Osteocyte (in vitro differentiated cells): ENCODE measurements around the gene RIC8A. TPM values are rescaled to one million over a fixed set of nuclear protein-coding genes. Genes with fewer than 3 reads are reported as not detected.
"Not testable (repeated sequence)": the region's sequence is repeated elsewhere in the genome, so short reads cannot be mapped to it uniquely, and the experiment has no call there.

ENCODE experiments used
- DNase-seq: peaks from one replicate; pipeline ENCODE4 v3.0.0; 2021; ENCODE audit warnings: mixed read lengths; ENCODE audit not compliant: unreplicated experiment; ENCODE audit errors: extremely low spot score
- H3K27ac Mint-ChIP-seq: one replicate; pipeline ENCODE4 v1.8.0; 2021; ENCODE audit warnings: mild to moderate bottlenecking, mixed read lengths; ENCODE audit not compliant: unreplicated experiment
- H3K27me3 Mint-ChIP-seq: one replicate; pipeline ENCODE4 v1.8.0; 2021; ENCODE audit warnings: mixed read lengths; ENCODE audit not compliant: unreplicated experiment
- H3K36me3 Mint-ChIP-seq: one replicate; pipeline ENCODE4 v1.8.0; 2021; ENCODE audit warnings: mixed read lengths; ENCODE audit not compliant: unreplicated experiment
- H3K4me1 Mint-ChIP-seq: one replicate; pipeline ENCODE4 v1.8.0; 2021; ENCODE audit warnings: mixed read lengths; ENCODE audit not compliant: unreplicated experiment
- H3K4me3 Mint-ChIP-seq: one replicate; pipeline ENCODE4 v1.8.0; 2021; ENCODE audit warnings: mild to moderate bottlenecking, moderate library complexity, mixed read lengths; ENCODE audit not compliant: unreplicated experiment
- H3K9me3 Mint-ChIP-seq: one replicate; pipeline ENCODE4 v1.8.0; 2021; ENCODE audit warnings: mixed read lengths; ENCODE audit not compliant: unreplicated experiment
- CTCF ChIP-seq: fragments of 200-600 bp; sonication (generic); IDR thresholded peaks from 2 replicates; pipeline ENCODE4 v1.5.0; 2021; ENCODE audit warnings: antibody characterized with exemption, mild to moderate bottlenecking, moderate library complexity
- total RNA-seq: library from RNA; stranded (reverse); gene quantifications from 2 replicates; pipeline ENCODE4 v1.2.1, GENCODE V29; 2021

RIC8A gene
- total RNA-seq, 1 donor from 2014 or later, result 125 TPM

DNA sequence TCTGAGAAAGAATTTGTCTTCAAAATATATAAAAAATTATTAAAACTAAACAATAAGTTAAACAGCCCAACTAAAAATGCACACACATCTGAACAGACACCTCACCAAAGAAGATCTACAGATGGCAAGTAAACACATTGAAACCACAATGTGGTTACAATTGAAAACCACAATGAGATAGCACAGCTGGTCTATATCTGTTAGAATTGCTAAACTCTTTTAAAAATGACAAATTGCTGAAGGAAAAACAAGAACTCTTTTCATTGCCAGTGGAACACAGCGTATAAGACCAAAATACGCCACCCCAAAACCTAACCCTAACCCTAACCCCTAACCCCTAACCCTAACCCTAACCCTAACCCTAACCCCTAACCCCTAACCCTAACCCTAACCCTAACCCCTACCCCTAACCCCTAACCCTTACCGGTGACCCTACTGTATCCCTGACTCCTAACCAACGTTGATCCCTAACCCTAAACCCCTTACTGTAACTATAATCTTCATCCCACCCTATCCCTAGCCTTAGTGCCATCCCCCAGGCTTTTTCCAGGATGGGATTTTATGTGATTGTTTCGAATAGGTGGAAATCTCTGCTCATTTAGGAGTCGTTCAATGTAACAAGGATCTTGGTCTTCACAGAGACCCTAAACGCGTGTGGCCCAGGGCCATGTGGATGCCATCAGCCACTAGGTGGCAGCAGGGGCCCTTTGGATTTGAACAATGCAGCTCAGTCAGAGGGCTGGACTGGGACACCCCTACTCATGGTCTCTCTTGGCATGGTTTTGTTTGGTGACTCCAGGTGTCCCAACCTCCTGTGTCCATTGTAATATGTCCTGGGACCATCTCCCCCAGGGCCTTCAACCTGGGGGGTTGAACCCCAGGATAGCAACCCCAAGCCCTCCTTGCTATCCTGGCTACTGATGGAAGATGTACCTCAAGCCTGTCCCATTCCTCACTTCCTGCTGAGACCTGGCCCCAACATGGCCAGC, 15.7 kb upstream of the RIC8A start:
- DNase-seq, H3K27ac Mint-ChIP-seq, H3K27me3 Mint-ChIP-seq, H3K9me3 Mint-ChIP-seq, H3K4me1 Mint-ChIP-seq, H3K4me3 Mint-ChIP-seq, H3K36me3 Mint-ChIP-seq: not testable (repeated sequence)
- peak; percentile 37 for TF ChIP-seq CTCF

GRCh38 chr11:192674-193128, 14.8 kb upstream of the RIC8A start, which contains the start of gene SCGB1C1:
SCGB1C1 (plus strand) TSS chr11:193078; CDS start chr11:193100, 22 bp downstream.
- H3K27ac Mint-ChIP-seq, H3K36me3 Mint-ChIP-seq, DNase-seq, H3K27me3 Mint-ChIP-seq, H3K4me1 Mint-ChIP-seq, H3K4me3 Mint-ChIP-seq, H3K9me3 Mint-ChIP-seq: not testable (repeated sequence)

- H3K36me3 Mint-ChIP-seq, DNase-seq, H3K4me3 Mint-ChIP-seq, H3K4me1 Mint-ChIP-seq, H3K9me3 Mint-ChIP-seq, H3K27ac Mint-ChIP-seq, H3K27me3 Mint-ChIP-seq: not testable (repeated sequence)
These were observed 14.0 kb upstream of the RIC8A start for GRCh38 chr11:193481-193880.

DNA sequence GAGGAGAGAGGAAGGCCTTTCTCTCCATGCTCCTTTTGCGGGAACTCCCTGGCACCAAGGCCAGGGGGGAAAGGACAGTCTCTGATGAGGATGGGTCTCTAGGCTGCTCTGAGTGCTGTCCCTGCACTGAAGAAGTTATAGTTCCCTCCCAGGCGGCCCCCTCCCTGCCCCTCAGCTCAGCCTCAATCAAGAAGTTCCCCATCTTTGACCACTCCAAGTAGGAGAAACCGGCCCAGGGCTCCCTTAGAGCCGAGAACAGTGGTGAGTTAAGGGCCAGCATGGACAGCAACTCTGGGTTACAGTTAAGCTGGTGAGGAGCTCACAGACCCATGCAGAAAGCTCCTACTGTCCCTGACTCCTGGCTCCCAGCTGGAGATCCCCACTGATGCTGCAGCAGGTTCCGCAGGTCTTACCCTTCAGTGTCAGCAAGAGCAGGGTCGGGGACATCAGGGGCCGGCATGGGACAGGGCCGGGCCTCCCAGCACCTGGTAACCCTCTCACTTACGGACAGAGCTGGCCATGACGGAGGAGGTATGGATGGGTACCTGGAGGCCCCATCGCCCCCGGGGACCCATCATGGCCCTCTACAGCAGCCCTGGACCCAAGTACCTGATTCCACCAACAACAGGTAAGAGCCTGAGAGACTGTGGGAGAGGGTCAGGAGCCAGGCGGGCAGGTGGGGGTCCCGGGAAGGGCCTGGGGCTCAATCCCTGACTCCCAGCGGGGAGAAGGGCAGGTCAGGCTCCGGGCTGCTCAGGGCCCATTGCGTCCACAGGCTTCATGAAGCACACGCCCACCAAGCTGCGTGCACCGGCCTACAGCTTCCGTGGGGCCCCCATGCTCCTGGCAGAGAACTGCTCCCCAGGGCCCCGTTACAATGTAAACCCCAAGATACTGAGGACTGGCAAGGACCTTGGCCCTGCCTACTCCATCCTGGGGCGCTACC, 10.4 kb upstream of the RIC8A start:
- no peaks in the 10 kb centered on the region for H3K4me1 Mint-ChIP-seq
- TF ChIP-seq CTCF, result no peak
- peak; percentile 83 for DNase-seq
- H3K4me3 Mint-ChIP-seq, result no peak overlapping the region
- H3K27me3 Mint-ChIP-seq, result no peaks in the 10 kb centered on the region
- no peaks in the 10 kb centered on the region for H3K9me3 Mint-ChIP-seq
- H3K27ac Mint-ChIP-seq, result no peak overlapping the region
- peaks cover 4% of the 10 kb centered on the region for H3K36me3 Mint-ChIP-seq

- Mint-ChIP-seq H3K4me3 (no peak overlapping the region), H3K27ac (peak overlapping the region; percentile 27), H3K27me3 (no peaks in the 10 kb centered on the region), H3K4me1 (peaks cover 2% of the 10 kb centered on the region), H3K9me3 (no peaks in the 10 kb centered on the region), H3K36me3 (peaks cover 9% of the 10 kb centered on the region)
- no peak for TF ChIP-seq CTCF
- DNase-seq, result peak; percentile 76
These were observed 9.7 kb upstream of the RIC8A start for GRCh38 chr11:197741-198235.
